K562 (cell line): ENCODE data around the gene TMC4. TPM values are rescaled to one million over a fixed set of nuclear protein-coding genes. Genes with fewer than 3 reads are reported as not detected.

Source experiments
- BCL6 ChIP-seq: fragments of 250-450 bp; sonication (Bioruptor Pico); IDR thresholded peaks from 2 replicates; pipeline ENCODE4 v1.4.0; 2020
- DNMT1 ChIP-seq: fragments of 450-650 bp; IDR thresholded peaks from 2 replicates; pipeline ENCODE4 v1.6.1; 2016; ENCODE audit warnings: antibody characterized with exemption, mild to moderate bottlenecking
- EGR1 ChIP-seq: fragments of 450-650 bp; conservative IDR thresholded peaks from 2 replicates; pipeline ENCODE4 v1.6.1; 2017; ENCODE audit warnings: mild to moderate bottlenecking
- EP400 ChIP-seq: fragments of 450-650 bp; IDR thresholded peaks from 2 replicates; pipeline ENCODE4 v1.6.1; 2017; ENCODE audit warnings: antibody characterized with exemption, mild to moderate bottlenecking, moderate library complexity
- FOXA1 ChIP-seq: fragments of 450-650 bp; IDR thresholded peaks from 2 replicates; pipeline ENCODE4 v1.6.1; 2016; ENCODE audit warnings: mild to moderate bottlenecking, borderline replicate concordance
- HNRNPLL ChIP-seq: fragments of 200-400 bp; formaldehyde crosslinking; IDR thresholded peaks from 2 replicates; pipeline ENCODE4 v1.6.1; 2017; ENCODE audit warnings: low read length, low read depth, mild to moderate bottlenecking; ENCODE audit not compliant: poor library complexity, severe bottlenecking
- NR4A1 ChIP-seq, 2 experiments: fragments of 250-450 bp in 1 of 2; fragments of 450-650 bp in 1 of 2; sonication (Bioruptor Pico) in 1 of 2; IDR thresholded peaks; 2 replicates each; pipeline versions ENCODE4 v1.4.0 to v1.6.1; 2016 to 2020; ENCODE audit warnings: mild to moderate bottlenecking in 2 of 2, missing compliant biosample characterization in 1 of 2, missing genetic modification characterization in 1 of 2, moderate library complexity in 1 of 2
- NRF1 ChIP-seq, 2 experiments: fragments of 450-650 bp; IDR thresholded peaks in 1 of 2; conservative IDR thresholded peaks in 1 of 2; 2 replicates each; pipeline ENCODE4 v1.6.1; 2014; ENCODE audit warnings: mild to moderate bottlenecking in 2 of 2
- NUFIP1 ChIP-seq: fragments of 450-650 bp; IDR thresholded peaks from 2 replicates; pipeline ENCODE4 v1.6.1; 2018; ENCODE audit not compliant: partially characterized antibody
- POLR2A ChIP-seq: fragments of 450-650 bp; conservative IDR thresholded peaks from 2 replicates; pipeline ENCODE4 v1.6.1; 2016
- SAFB ChIP-seq: fragments of 200-400 bp; formaldehyde crosslinking; IDR thresholded peaks from 2 replicates; pipeline ENCODE4 v1.6.1; 2017; ENCODE audit warnings: low read depth, low read length, borderline replicate concordance
- SMAD2 ChIP-seq: fragments of 150-350 bp; IDR thresholded peaks from 2 replicates; pipeline ENCODE4 v1.6.1; 2014; ENCODE audit warnings: low read depth, mild to moderate bottlenecking, low read length
- TEAD1 ChIP-seq, 2 experiments: fragments of 450-650 bp in 1 of 2; sonication (generic) in 1 of 2; formaldehyde crosslinking; IDR thresholded peaks; 2 replicates each; pipeline versions ENCODE4 v1.4.0 to v1.8.0; 2020 to 2022; ENCODE audit warnings: mild to moderate bottlenecking in 2 of 2, missing genetic modification reagents in 1 of 2
- ZNF24 ChIP-seq: fragments of 450-650 bp; IDR thresholded peaks from 2 replicates; pipeline ENCODE4 v1.6.1; 2016
- ZNF354B ChIP-seq: fragments of 250-450 bp; sonication (Bioruptor Pico); IDR thresholded peaks from 2 replicates; pipeline ENCODE4 v1.4.0; 2020
- ZNF583 ChIP-seq: fragments of 250-450 bp; sonication (Bioruptor Pico); IDR thresholded peaks from 2 replicates; pipeline ENCODE4 v1.4.0; 2020
- ZNF75A ChIP-seq: fragments of 450-650 bp; formaldehyde crosslinking; IDR thresholded peaks from 2 replicates; pipeline ENCODE4 v1.4.0; 2020; ENCODE audit warnings: mild to moderate bottlenecking
- polyA plus RNA-seq, 8 experiments: library from polyadenylated mRNA; depleted of rRNA in 4 of 8; stranded (reverse) in 5 of 8; unstranded in 3 of 8; fragments of >200 nt; fragmentation: Nextera tagmentation in 2 of 8; fragmentation: Illumina TruSeq in 1 of 8; extraction: Ambion mirVana in 2 of 8; extraction: Trizol in 1 of 8; gene quantifications; 2 replicates each; pipeline versions ENCODE4 v1.2.1 to v1.2.3, GENCODE V29; 2011 to 2014; ENCODE audit warnings: inconsistent platforms in 1 of 8, missing spikeins in 1 of 8
- total RNA-seq, 7 experiments: library from RNA; depleted of rRNA in 6 of 7; stranded (reverse); fragments of >200 nt in 6 of 7; fragmentation: Illumina TruSeq in 2 of 7; extraction: Trizol in 2 of 7; gene quantifications; 2 replicates each; pipeline versions ENCODE4 v1.2.1 to v1.2.3, GENCODE V29; 2011 to 2021; ENCODE audit warnings: low replicate concordance in 1 of 7
- TF ChIP-seq, protein P1 (sequence below), 2 experiments: fragments of 450-650 bp in 1 of 2; IDR thresholded peaks; 2 replicates each; pipeline ENCODE4 v1.6.1; 2011 to 2017; ENCODE audit warnings: low read depth in 2 of 2, antibody characterized with exemption in 1 of 2, borderline replicate concordance in 1 of 2, low read length in 1 of 2, mild to moderate bottlenecking in 1 of 2, mixed read lengths in 1 of 2; ENCODE audit not compliant: control insufficient read depth in 1 of 2
- TF ChIP-seq, protein P2 (sequence below): fragments of 450-650 bp; IDR thresholded peaks from 2 replicates; pipeline ENCODE4 v1.6.1; 2017; ENCODE audit warnings: mild to moderate bottlenecking, moderate library complexity
- TF ChIP-seq, protein P3 (sequence below): fragments of 450-650 bp; formaldehyde crosslinking; IDR thresholded peaks from 2 replicates; pipeline ENCODE4 v1.4.0; 2022; ENCODE audit warnings: missing genetic modification characterization
- TF ChIP-seq, protein P4 (sequence below), 2 experiments: IDR thresholded peaks; 2 replicates each; pipeline ENCODE4 v1.6.1; 2011; ENCODE audit warnings: borderline replicate concordance in 1 of 2, control low read depth in 1 of 2, low read depth in 1 of 2, low read length in 1 of 2, mild to moderate bottlenecking in 1 of 2, mixed read lengths in 1 of 2, moderate library complexity in 1 of 2; ENCODE audit not compliant: insufficient read depth in 1 of 2, insufficient read length in 1 of 2, poor library complexity in 1 of 2, severe bottlenecking in 1 of 2; ENCODE audit errors: extremely low read depth in 1 of 2

TMC4 gene
- total and polyA plus RNA-seq, 9 of the 15 experiments (the other 6 are each of a cell fraction or from before 2014, with no cell fraction given): 0.12 to 0.79 (median 0.36) TPM; not detected in 2

DNA sequence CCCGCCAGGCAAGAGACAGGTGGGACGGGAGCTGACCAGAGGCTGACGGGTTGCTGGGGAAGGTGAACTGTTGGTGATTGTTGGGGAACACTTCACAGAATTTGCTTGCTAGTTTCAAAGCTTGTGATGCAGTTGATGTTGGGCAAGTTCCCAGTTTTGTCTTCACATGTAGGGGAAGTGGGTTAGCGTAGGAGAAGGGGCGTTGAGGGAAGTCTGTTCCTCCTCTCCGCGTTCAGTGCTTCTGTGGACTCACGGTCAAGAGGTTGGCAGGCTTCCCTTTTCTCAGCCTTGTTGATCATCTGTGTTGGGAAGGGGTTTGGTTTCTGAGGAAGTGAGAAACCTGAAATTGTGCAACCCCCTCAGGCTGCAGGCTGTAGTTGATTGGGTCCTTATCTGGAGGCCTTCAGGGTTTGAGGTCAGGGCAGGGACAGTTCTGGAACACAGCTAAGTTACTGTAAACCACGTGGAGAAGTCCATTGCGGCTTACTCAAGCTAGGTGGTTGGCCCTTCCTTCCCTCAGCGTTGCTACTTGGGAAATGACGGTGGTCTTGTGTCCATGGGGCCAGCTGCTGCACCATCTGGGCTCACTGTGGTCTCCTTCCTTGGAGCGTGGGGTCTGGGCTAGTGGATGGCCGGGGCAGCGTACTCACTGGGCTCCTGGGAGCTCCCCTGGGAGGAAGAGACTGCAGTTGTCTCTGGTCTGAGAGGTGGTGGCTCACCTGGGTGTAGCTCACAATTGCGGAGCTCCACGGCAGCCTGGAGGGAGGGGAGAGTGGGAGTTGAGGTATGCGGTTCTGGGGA, 35.2 kb upstream of the TMC4 start (continued):
- TF ChIP-seq ZNF75A (CRISPR knock-in tag) (0 out of 2 replicates have a peak, but pooled peaks have one; percentile 28), DNMT1 (peak; percentile 35; the same call in 1 of the 2 replicates), POLR2A (peak; percentile 93), SAFB (no peak), HNRNPLL (peak; percentile 56), ZNF583 (peak; percentile 55; the same call in 1 of the 2 replicates), NRF1 (conservative IDR thresholded peaks at IDR 0.05 in 1 of 2, IDR thresholded peaks at IDR 0.05 in 1 of 2) (peak; percentile 24 to 55; a peak in 2 of 4 replicates), TEAD1 (CRISPR knock-in tag; IDR thresholded peaks at IDR 0.05) (peak in 1 of 2 experiments; percentile 66; a peak in 2 of 4 replicates), ZNF24 (0 out of 2 replicates have a peak, but pooled peaks have one; percentile 54), EGR1 (no peak), NR4A1 (CRISPR knock-in tag; IDR thresholded peaks at IDR 0.05) (0 out of 2 replicates have a peak, but pooled peaks have one; percentile 59), NR4A1 (tag; IDR thresholded peaks at IDR 0.05) (peak; percentile 83), BCL6 (CRISPR knock-in tag) (0 out of 2 replicates have a peak, but pooled peaks have one; percentile 60), EP400 (peak; percentile 77), ZNF354B (CRISPR knock-in tag) (no peak), SMAD2 (no peak), FOXA1 (no peak), NUFIP1 (peak; percentile 77)
- TF ChIP-seq, protein P1, sequence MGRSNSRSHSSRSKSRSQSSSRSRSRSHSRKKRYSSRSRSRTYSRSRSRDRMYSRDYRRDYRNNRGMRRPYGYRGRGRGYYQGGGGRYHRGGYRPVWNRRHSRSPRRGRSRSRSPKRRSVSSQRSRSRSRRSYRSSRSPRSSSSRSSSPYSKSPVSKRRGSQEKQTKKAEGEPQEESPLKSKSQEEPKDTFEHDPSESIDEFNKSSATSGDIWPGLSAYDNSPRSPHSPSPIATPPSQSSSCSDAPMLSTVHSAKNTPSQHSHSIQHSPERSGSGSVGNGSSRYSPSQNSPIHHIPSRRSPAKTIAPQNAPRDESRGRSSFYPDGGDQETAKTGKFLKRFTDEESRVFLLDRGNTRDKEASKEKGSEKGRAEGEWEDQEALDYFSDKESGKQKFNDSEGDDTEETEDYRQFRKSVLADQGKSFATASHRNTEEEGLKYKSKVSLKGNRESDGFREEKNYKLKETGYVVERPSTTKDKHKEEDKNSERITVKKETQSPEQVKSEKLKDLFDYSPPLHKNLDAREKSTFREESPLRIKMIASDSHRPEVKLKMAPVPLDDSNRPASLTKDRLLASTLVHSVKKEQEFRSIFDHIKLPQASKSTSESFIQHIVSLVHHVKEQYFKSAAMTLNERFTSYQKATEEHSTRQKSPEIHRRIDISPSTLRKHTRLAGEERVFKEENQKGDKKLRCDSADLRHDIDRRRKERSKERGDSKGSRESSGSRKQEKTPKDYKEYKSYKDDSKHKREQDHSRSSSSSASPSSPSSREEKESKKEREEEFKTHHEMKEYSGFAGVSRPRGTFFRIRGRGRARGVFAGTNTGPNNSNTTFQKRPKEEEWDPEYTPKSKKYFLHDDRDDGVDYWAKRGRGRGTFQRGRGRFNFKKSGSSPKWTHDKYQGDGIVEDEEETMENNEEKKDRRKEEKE (IDR thresholded peaks at IDR 0.05; ENCODE audit: borderline replicate concordance in 1 of 2, control insufficient read depth in 1 of 2, low read depth in 2 of 2, low read length in 1 of 2): peak in 1 of 2 experiments; percentile 90; a peak in 2 of 4 replicates
- TF ChIP-seq, protein P2, sequence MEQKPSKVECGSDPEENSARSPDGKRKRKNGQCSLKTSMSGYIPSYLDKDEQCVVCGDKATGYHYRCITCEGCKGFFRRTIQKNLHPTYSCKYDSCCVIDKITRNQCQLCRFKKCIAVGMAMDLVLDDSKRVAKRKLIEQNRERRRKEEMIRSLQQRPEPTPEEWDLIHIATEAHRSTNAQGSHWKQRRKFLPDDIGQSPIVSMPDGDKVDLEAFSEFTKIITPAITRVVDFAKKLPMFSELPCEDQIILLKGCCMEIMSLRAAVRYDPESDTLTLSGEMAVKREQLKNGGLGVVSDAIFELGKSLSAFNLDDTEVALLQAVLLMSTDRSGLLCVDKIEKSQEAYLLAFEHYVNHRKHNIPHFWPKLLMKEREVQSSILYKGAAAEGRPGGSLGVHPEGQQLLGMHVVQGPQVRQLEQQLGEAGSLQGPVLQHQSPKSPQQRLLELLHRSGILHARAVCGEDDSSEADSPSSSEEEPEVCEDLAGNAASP: no peak
- TF ChIP-seq, protein P3, sequence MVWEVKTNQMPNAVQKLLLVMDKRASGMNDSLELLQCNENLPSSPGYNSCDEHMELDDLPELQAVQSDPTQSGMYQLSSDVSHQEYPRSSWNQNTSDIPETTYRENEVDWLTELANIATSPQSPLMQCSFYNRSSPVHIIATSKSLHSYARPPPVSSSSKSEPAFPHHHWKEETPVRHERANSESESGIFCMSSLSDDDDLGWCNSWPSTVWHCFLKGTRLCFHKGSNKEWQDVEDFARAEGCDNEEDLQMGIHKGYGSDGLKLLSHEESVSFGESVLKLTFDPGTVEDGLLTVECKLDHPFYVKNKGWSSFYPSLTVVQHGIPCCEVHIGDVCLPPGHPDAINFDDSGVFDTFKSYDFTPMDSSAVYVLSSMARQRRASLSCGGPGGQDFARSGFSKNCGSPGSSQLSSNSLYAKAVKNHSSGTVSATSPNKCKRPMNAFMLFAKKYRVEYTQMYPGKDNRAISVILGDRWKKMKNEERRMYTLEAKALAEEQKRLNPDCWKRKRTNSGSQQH: peak; percentile 95
- TF ChIP-seq, protein P4, sequence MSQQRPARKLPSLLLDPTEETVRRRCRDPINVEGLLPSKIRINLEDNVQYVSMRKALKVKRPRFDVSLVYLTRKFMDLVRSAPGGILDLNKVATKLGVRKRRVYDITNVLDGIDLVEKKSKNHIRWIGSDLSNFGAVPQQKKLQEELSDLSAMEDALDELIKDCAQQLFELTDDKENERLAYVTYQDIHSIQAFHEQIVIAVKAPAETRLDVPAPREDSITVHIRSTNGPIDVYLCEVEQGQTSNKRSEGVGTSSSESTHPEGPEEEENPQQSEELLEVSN (IDR thresholded peaks at IDR 0.05; ENCODE audit: borderline replicate concordance in 1 of 2, extremely low read depth in 1 of 2, insufficient read depth in 1 of 2, insufficient read length in 1 of 2, low read depth in 1 of 2, low read length in 1 of 2, poor library complexity in 1 of 2, severe bottlenecking in 1 of 2): peak; percentile 72 to 88
